GM21529 (cell line): ENCODE measurements around the gene SMPD3.

ENCODE experiments used
- ATAC-seq: cut with Tn5 transposase; IDR thresholded peaks from one replicate; pipeline ENCODE4 v1.9.1; 2021; ENCODE audit not compliant: unreplicated experiment

SMPD3 gene

GRCh38 chr16:68408428-68408827, 39.9 kb downstream of the SMPD3 start:
- no peak for ATAC-seq

GRCh38 chr16:68406458-68407152, 41.7 kb downstream of the SMPD3 start:
- ATAC-seq: no peak

GRCh38 chr16:68404736-68405345, 43.5 kb downstream of the SMPD3 start:
- ATAC-seq: no peak

- no peak for ATAC-seq
These were observed 44.6 kb downstream of the SMPD3 start for GRCh38 chr16:68403704-68404103.

DNA sequence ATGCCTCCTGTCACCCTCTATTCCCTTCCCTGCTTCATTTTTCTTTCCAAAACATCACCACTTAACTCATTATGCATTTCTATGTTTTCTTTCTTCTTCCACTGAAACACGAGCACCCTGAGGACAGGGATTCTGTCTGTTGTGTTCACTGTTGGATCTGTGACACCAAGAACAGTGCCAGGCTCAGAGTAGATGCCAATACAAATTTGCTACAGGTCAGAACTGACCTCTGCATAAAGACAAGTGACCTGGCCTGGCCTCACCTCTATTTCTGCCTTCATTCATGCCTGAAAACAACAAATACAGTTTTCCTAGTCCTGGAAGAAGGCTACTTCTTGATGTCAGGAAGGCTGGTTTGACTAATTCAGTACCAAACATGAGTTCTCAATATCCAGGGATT, 45.1 kb downstream of the SMPD3 start:
- ATAC-seq: no peak

DNA sequence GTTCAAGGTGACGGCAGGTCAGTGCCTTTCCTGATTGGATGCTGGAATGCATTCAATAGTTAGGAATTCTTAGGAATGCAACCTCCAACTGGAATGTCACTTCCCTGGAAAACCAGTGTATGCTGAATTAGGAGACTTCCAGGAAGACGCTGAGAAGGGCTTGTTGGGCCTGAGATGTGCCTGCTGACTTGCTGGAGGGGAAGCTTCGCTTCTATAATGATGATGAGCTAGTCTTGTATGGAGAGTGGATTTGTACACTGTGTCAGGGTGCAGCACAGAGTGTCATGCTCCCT, 45.6 kb downstream of the SMPD3 start:
- ATAC-seq: no peak

- no peak for ATAC-seq
These were observed 46.2 kb downstream of the SMPD3 start for GRCh38 chr16:68401871-68402747.

GRCh38 chr16:68400924-68401460, 47.3 kb downstream of the SMPD3 start:
- no peak for ATAC-seq

- no peak for ATAC-seq
These were observed 48.0 kb downstream of the SMPD3 start for GRCh38 chr16:68400083-68400923.

GRCh38 chr16:68399456-68399855, 48.9 kb downstream of the SMPD3 start:
- no peak for ATAC-seq

GRCh38 chr16:68397710-68398201, 50.6 kb downstream of the SMPD3 start:
- no peak for ATAC-seq

GRCh38 chr16:68396481-68396880, 51.8 kb downstream of the SMPD3 start:
- no peak for ATAC-seq

DNA sequence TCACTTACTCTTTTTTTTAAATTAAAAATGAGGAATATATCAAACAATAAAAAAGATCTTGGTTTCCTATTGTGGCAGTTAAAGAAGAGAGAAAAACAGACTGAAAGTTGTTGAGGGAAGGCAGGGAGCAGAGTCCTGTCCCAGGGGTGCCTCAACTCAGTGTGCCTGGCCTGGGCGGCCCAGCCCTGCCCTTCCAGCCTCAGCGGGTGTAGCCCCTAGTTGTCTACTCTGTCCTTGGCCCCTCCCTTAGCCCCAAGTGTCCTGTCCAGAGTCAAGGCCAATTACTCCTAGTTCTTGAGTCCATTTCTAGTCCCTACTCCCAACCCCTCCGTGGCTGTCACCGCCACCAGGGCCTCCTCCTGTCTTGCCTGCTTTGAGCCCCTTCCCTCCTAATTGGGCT, 52.5 kb downstream of the SMPD3 start:
- no peak for ATAC-seq

GRCh38 chr16:68395167-68395786, 53.0 kb downstream of the SMPD3 start:
- ATAC-seq: no peak

DNA sequence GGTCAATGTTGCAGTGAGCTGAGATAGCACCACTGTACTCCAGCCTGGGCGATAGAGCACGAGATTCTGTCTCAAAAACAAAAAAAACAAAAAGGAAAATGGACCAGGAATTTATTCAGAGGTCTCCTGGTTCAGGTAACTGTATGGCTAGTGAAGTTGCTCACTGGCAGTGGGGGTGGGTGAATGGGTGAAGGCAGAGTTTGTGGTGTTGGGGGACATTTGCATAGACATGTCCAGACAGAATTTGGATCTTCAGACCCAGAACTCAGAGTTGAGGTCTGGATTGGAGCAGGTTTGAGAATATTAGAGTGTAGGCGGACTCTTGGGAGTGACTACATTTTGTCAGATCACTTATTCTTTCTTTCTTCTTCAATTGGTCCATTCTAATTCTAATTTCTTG, 55.0 kb downstream of the SMPD3 start:
- no peak for ATAC-seq

GRCh38 chr16:68389750-68390371, 58.4 kb downstream of the SMPD3 start:
- ATAC-seq: no peak

- ATAC-seq: no peak
These were observed 59.3 kb downstream of the SMPD3 start for GRCh38 chr16:68389006-68389405.

DNA sequence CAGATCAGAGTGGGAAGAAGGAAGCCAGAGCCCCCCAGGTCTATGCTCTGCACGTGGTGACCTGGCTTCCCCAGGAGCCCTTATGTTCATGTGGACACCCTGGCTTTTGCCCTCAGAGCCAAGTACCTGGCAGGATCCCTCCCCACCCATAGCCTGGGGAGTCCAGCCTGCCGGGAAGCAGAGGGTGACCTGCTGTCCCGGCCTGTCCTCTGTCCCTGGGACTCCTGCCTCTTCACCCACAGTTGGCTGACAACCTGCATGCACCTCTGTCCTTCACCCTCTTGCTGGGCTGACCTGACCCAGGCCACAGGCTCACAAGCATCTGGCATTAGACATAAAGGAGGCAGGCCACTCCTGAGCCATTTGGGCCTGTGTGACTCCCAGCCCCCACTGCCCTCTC, 60.2 kb downstream of the SMPD3 start:
- ATAC-seq: no peak

DNA sequence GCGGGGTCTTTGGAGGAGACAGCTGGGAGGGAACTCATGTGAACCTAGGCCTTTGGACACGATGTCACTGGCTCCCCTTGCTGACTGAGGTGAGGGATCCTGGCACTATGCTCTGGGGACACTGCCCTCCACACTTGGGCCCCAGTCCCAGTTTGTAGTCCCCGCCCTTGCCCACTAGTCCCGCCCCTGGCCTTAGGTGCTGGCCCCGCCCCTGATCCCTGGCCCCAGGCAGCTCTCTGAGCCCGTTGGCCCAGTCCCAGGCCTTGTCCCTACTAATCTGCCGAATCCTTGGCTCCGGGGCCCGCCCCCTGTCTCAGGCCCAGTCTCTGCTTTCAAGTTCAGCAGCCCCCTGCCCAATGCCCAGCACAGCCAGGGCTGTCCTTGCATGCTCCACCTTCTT, 61.0 kb downstream of the SMPD3 start:
- no peak for ATAC-seq

GRCh38 chr16:68386628-68387027, 61.7 kb downstream of the SMPD3 start:
- no peak for ATAC-seq
